Ascending aorta (tissue), 2 donors: ENCODE measurements around the gene ARHGEF18. TPM values are rescaled to one million over a fixed set of nuclear protein-coding genes. Genes with fewer than 3 reads are reported as not detected.
A peak's percentile ranks its signal among the peaks of the same experiment; 100 is the strongest.
"Not testable (repeated sequence)": the region's sequence is repeated elsewhere in the genome, so short reads cannot be mapped to it uniquely, and the experiment has no call there.

Experiments
- DNase-seq, 2 donors: peaks; one replicate each; pipeline ENCODE4 v3.0.0-alpha.2; 2019; ENCODE audit warnings: low spot score in 2 of 2
- H3K27ac ChIP-seq, 2 donors: fragments of 200-600 bp; sonication (generic); one replicate each; pipeline ENCODE4 v1.5.1; 2016 to 2017; ENCODE audit warnings: mild to moderate bottlenecking in 1 of 2
- H3K27me3 ChIP-seq: fragments of 200-600 bp; sonication (generic); one replicate; pipeline ENCODE4 v1.5.1; 2017
- H3K36me3 ChIP-seq, 2 donors: fragments of 200-600 bp; sonication (generic); one replicate each; pipeline ENCODE4 v1.5.1; 2016
- H3K4me1 ChIP-seq, 2 donors: fragments of 200-600 bp; sonication (generic); one replicate each; pipeline ENCODE4 v1.5.1; 2016 to 2017; ENCODE audit warnings: mild to moderate bottlenecking in 1 of 2
- H3K4me3 ChIP-seq, 2 donors: fragments of 200-600 bp; sonication (generic); one replicate each; pipeline ENCODE4 v1.5.1; 2016 to 2017; ENCODE audit warnings: mild to moderate bottlenecking in 1 of 2
- H3K9me3 ChIP-seq, 2 donors: fragments of 200-600 bp; sonication (generic); one replicate each; pipeline ENCODE4 v1.5.1; 2016
- intact Hi-C: fragments of 100-400 bp; cut with DNase I; formaldehyde crosslinking; loops from one replicate; pipeline ENCODE4 v1.15.1; 2023
- total RNA-seq: library from RNA; depleted of rRNA; stranded (reverse); fragments of >200 nt; gene quantifications from one replicate; pipeline ENCODE4 v1.1.0, GENCODE V29; 2016
- TF ChIP-seq, protein P1 (sequence below), 3 experiments: fragments of 200-600 bp in 2 of 3; fragments of 450-650 bp in 1 of 3; sonication (generic) in 2 of 3; IDR thresholded peaks; one replicate each; pipeline ENCODE4 v1.5.1; 2016 to 2019; ENCODE audit warnings: antibody characterized with exemption in 3 of 3, mild to moderate bottlenecking in 1 of 3, moderate library complexity in 1 of 3

Gene ARHGEF18
- total RNA-seq, 1 donor from 2014 or later: 31.3 TPM

DNA sequence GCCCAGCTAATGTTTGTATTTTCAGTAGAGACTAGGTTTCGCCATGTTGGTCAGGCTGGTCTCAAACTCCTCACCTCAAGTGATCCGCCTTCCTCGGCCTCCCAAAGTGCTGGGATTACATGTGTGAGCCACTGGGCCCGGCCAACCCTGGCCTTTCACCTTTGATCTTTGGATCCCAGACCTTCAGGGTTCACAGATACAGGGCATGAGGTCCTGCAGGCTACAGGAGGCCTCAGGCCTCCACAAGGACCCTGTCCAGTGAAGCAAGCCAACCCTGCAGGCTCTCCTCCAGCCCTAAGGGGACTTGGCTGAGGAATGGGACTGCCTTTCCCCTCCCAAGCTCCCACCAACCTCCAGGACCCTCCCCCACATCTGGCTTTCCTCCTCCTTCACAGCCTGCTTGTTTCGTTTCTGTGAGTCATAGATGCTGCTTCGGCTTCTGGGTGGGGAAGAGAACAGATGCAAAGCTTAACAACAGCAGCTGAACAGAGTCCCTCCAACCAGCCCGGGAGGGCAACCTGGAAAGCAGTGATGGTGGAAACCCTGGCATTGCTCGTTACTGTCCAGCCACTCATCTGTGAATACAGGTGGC is 11.8 kb downstream of the ARHGEF18 start:
- Histone ChIP-seq H3K9me3 (no peaks in the 10 kb centered on the region), H3K27me3 (no peaks in the 10 kb centered on the region), H3K27ac (no peak overlapping the region), H3K4me1 (no peaks in the 10 kb centered on the region), H3K36me3 (no peaks in the 10 kb centered on the region), H3K4me3 (no peak overlapping the region)
- DNase-seq: no peak
- TF ChIP-seq, protein P1, sequence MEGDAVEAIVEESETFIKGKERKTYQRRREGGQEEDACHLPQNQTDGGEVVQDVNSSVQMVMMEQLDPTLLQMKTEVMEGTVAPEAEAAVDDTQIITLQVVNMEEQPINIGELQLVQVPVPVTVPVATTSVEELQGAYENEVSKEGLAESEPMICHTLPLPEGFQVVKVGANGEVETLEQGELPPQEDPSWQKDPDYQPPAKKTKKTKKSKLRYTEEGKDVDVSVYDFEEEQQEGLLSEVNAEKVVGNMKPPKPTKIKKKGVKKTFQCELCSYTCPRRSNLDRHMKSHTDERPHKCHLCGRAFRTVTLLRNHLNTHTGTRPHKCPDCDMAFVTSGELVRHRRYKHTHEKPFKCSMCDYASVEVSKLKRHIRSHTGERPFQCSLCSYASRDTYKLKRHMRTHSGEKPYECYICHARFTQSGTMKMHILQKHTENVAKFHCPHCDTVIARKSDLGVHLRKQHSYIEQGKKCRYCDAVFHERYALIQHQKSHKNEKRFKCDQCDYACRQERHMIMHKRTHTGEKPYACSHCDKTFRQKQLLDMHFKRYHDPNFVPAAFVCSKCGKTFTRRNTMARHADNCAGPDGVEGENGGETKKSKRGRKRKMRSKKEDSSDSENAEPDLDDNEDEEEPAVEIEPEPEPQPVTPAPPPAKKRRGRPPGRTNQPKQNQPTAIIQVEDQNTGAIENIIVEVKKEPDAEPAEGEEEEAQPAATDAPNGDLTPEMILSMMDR (IDR thresholded peaks at IDR 0.05): no peak
- intact Hi-C loops: no loop called here

DNA sequence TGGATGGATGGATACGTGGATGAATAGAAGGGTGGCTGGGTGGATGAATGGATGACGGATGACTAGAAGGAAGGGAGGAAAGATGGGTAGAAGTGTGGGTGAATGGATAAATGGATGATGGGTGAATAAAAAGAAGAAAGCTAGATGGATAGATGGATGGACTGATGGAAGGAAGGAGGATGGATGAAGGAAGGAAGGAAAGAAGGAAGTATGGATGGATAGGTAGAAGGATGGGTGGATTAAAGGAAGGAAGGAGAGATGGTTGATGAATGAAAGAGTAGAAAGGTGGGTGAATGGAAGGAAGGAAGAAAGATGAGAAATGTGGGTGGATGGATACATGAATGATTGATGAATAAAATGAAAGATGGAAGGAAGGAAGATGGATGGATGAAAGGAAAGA is 14.5 kb downstream of the ARHGEF18 start:
- no peaks in the 10 kb centered on the region for H3K36me3 ChIP-seq
- no peaks in the 10 kb centered on the region for H3K4me1 ChIP-seq
- H3K27me3 ChIP-seq: no peaks in the 10 kb centered on the region
- no peak for DNase-seq
- H3K27ac ChIP-seq: no peak overlapping the region
- no peak overlapping the region for H3K4me3 ChIP-seq
- H3K9me3 ChIP-seq: no peaks in the 10 kb centered on the region
- intact Hi-C loops: no loop called here
- TF ChIP-seq, protein P1 (IDR thresholded peaks at IDR 0.05): no peak

DNA sequence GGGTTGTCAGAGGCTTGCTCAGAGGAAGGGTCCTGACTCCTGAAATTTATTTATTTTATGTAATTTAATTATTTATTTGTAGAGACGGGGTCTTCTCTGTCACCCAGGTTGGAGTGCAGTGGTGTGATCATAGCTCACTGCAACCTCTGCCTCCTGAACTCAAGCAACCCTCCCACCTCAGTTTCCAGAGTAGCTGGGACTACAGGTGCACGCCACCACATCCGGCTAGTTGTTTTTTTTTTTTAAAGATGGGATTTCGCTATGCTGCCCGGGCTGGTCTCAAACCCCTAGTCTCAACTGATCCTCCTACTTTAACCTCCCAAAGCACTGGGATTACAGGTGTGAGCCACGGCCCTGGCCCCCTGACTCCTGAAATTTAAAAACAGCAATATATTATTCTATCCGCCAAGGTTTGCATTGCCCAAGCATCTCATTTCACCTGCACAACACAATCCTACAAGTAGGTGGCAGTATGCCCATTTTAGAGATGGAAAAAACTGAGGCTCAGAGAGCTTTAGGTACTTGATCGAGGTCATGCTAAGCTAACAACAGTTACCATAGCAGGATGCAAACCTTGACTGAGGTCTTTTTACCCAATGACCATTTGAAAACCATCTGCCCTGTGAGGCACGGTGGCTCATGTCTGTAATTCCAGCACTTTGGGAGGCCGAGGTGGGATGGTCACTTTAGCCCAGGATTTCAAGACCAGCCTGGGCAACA is 18.1 kb downstream of the ARHGEF18 start:
- TF ChIP-seq, protein P1 (IDR thresholded peaks at IDR 0.05): peak in 1 of 3 experiments; percentile 16
- no peak for DNase-seq
- H3K36me3 ChIP-seq: no peaks in the 10 kb centered on the region
- H3K4me3 ChIP-seq: no peak overlapping the region
- no peak overlapping the region for H3K27ac ChIP-seq
- H3K4me1 ChIP-seq: no peaks in the 10 kb centered on the region
- H3K9me3 ChIP-seq: no peaks in the 10 kb centered on the region
- intact Hi-C loops: no loop called here
- no peaks in the 10 kb centered on the region for H3K27me3 ChIP-seq

DNA sequence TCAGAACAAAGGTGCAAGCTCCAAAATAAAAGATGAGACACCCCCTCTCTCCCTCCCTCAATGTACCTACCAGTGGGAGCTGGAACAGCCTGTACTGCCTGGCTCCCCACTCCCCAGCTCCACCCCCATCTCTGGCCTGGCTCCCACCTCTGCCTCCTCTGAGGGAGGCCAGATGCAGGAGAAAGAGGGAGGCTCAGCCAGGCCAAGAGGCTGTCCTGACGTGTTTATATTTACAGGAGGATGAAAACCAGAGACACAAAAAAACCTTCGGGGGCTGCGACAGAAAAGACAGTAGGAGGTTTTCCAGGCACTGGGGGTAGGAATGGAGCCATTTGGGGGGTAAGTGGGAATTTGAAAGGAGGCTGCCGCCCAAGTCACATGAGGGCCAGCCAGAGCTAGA is 19.7 kb downstream of the ARHGEF18 start:
- Histone ChIP-seq H3K27ac (no peak overlapping the region), H3K9me3 (no peaks in the 10 kb centered on the region), H3K4me1 (no peaks in the 10 kb centered on the region), H3K4me3 (no peak overlapping the region), H3K36me3 (no peaks in the 10 kb centered on the region), H3K27me3 (no peaks in the 10 kb centered on the region)
- TF ChIP-seq, protein P1 (IDR thresholded peaks at IDR 0.05): no peak
- intact Hi-C loops: no loop called here
- no peak for DNase-seq

DNA sequence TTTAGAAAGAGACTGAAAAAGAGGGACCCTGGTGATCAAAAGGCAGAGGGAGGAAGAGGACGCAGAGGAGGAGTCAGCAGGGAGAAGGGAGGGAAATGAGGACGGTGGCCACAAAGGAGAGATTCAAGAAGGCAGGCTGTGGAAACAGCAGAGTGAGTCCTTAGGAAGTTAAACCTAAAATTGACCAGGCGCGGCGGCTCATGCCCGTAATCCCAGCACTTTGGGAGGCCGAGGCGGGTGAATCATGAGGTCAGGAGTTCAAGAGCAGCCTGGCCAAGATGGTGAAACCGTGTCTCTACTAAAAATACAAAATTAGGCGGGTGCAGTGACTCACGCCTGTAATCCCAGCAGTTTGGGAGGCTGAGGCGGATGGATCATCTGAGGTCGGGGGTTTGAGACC is 20.1 kb downstream of the ARHGEF18 start:
- H3K36me3 ChIP-seq, H3K4me1 ChIP-seq, intact Hi-C loops, DNase-seq, H3K4me3 ChIP-seq, H3K27me3 ChIP-seq, H3K9me3 ChIP-seq, H3K27ac ChIP-seq: not testable (repeated sequence)

DNA sequence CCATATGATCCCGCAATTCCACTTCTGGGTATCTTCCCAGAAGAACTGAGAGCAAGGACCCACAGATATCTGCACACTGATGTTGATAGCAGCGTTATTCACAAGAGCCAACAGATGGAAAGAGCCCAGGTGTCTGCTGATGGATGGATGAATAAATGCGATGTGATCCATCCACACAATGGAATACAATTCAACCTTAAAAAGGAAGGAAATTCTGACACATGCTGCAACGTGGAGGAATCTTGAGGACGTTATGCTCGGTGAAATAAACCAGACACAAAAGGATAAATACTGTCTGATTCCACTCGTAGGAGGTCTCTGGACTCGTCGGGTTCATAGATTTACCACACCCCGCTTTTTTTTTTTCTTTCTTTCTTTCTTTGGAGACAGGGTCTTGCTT is 21.8 kb downstream of the ARHGEF18 start:
- Histone ChIP-seq H3K36me3 (no peaks in the 10 kb centered on the region), H3K27ac (no peak overlapping the region), H3K9me3 (no peaks in the 10 kb centered on the region), H3K4me3 (no peak overlapping the region), H3K27me3 (no peaks in the 10 kb centered on the region), H3K4me1 (no peaks in the 10 kb centered on the region)
- no peak for DNase-seq
- TF ChIP-seq, protein P1 (IDR thresholded peaks at IDR 0.05): no peak
- intact Hi-C loops: no loop called here
